ENCODE measurements around the gene SIRPB2. TPM values are rescaled to one million over a fixed set of nuclear protein-coding genes. Genes with fewer than 3 reads are reported as not detected.

SIRPB2 gene
- total and polyA plus RNA-seq, 2 of the 8 experiments (the other 6 are each of a cell fraction or from before 2014, with no cell fraction given): 0.28 TPM; not detected in 1

GRCh38 chr20:1505871-1506270, 14.7 kb upstream of the SIRPB2 start:
- 67% methylated on average over 1 of the region's 1 CpG; no CpG with 5 or more reads in 1 of the 2 experiments for WGBS, 2 experiments (ENCODE audit: extremely low coverage in 1 of 2, insufficient coverage in 1 of 2, insufficient read length in 1 of 2, insufficient replicate concordance in 2 of 2, low coverage in 1 of 2, low lambda C conversion rate in 2 of 2, missing lambda C conversion rate in 1 of 2)
- no peak overlapping the region for H3K14ac ChIP-seq (ENCODE audit: insufficient read length)
- H3K56ac ChIP-seq (replicated peaks; ENCODE audit: insufficient read length, low read depth, low read length): no peak overlapping the region
- H3K4me1 ChIP-seq (replicated peaks in 1 of 4; ENCODE audit: control insufficient read depth in 3 of 4, insufficient read depth in 4 of 4, low read length in 3 of 4): peaks cover 1 to 6% (median 2%) of the 10 kb centered on the region in 4 experiments; a peak in 6 of 7 replicates
- no peak overlapping the region for H2BK120ac ChIP-seq (replicated peaks; ENCODE audit: low read depth, low read length)
- H2BK5ac ChIP-seq (ENCODE audit: low read depth, low read length): no peak overlapping the region
- no peak overlapping the region for H3K4me3 ChIP-seq (ENCODE audit: extremely low read depth in 1 of 4, insufficient read depth in 2 of 4, low read depth in 3 of 4, low read length in 4 of 4)
- ChIA-PET POLR2A (ENCODE audit: partially characterized antibody) (no interaction called here), CTCF (ENCODE audit: partially characterized antibody) (interaction anchor here (0.8 to 4.6 kb wide), 6 partner anchors 12 to 353 kb away, joined by 3 to 42 read pairs (median 4); partner anchors contain the start of gene NSFL1C)
- TF ChIP-seq POLR2A (IDR thresholded peaks at IDR 0.05; ENCODE audit: control extremely low read depth in 1 of 2, low read depth in 2 of 2, low read length in 2 of 2) (no peak), EGR1 (IDR thresholded peaks at IDR 0.05; ENCODE audit: borderline replicate concordance, low read depth, low read length) (no peak), RBBP5 (IDR thresholded peaks at IDR 0.05; ENCODE audit: borderline replicate concordance, low read depth, low read length) (no peak), ASH2L (IDR thresholded peaks at IDR 0.05; ENCODE audit: low read length) (no peak), RFX5 (IDR thresholded peaks at IDR 0.05; ENCODE audit: borderline replicate concordance, low read depth, low read length) (no peak), SRF (IDR thresholded peaks at IDR 0.05; ENCODE audit: low read depth, low read length) (no peak), ZNF274 (IDR thresholded peaks at IDR 0.05; ENCODE audit: borderline replicate concordance, extremely low read depth, low read length) (no peak)
- DNase-seq (ENCODE audit: low read depth in 1 of 2, low spot score in 2 of 2): no peak
- H3K36me3 ChIP-seq (ENCODE audit: control insufficient read depth in 2 of 4, insufficient read depth in 4 of 4, low read length in 3 of 4): no peaks in the 10 kb centered on the region
- H2AFZ ChIP-seq (ENCODE audit: low read length): no peak overlapping the region
- H4K91ac ChIP-seq (replicated peaks; ENCODE audit: insufficient read length, low read length): no peak overlapping the region
- H2BK15ac ChIP-seq (ENCODE audit: low read length): no peak overlapping the region
- H3K27ac ChIP-seq (ENCODE audit: low read depth, low read length): no peak overlapping the region
- no peak for FAIRE-seq
- no peak overlapping the region for H2BK20ac ChIP-seq (ENCODE audit: low read length)
- H3K4me2 ChIP-seq (ENCODE audit: insufficient read depth in 1 of 2, low read depth in 2 of 2, low read length in 2 of 2): no peak overlapping the region
- no peaks in the 10 kb centered on the region for H3K79me1 ChIP-seq (ENCODE audit: low read depth, low read length)
- H3K9me3 ChIP-seq (ENCODE audit: insufficient read depth in 2 of 2, low read depth in 1 of 2, low read length in 1 of 2): no peaks in the 10 kb centered on the region
- H3K27me3 ChIP-seq (replicated peaks in 1 of 4; ENCODE audit: control insufficient read depth in 3 of 4, extremely low read depth in 1 of 4, insufficient read depth in 3 of 4, low read length in 3 of 4): peaks cover 0 to 2% (median 0%) of the 10 kb centered on the region in 4 experiments; a peak in 2 of 7 replicates
- H4K20me1 ChIP-seq (replicated peaks in 1 of 2; ENCODE audit: control insufficient read depth in 1 of 2, insufficient read depth in 2 of 2, low read length in 2 of 2): no peaks in the 10 kb centered on the region
- no peak overlapping the region for H2BK12ac ChIP-seq (ENCODE audit: low read depth, low read length)
- H3K4ac ChIP-seq (replicated peaks; ENCODE audit: insufficient read length, low read depth, low read length): no peak overlapping the region
- H3K23me2 ChIP-seq (ENCODE audit: low read depth, low read length): no peaks in the 10 kb centered on the region
- no peak overlapping the region for H3K9ac ChIP-seq (replicated peaks in 1 of 4; ENCODE audit: extremely low read depth in 1 of 4, low read depth in 3 of 4, low read length in 3 of 4)
- no peaks in the 10 kb centered on the region for H3K79me2 ChIP-seq (ENCODE audit: control insufficient read depth in 1 of 2, insufficient read depth in 2 of 2, low read length in 2 of 2)
- no peak overlapping the region for H3K18ac ChIP-seq (ENCODE audit: extremely low read depth, low read length)
- no peak overlapping the region for H4K5ac ChIP-seq (ENCODE audit: insufficient read length, low read depth, low read length)
- no peak overlapping the region for H3K23ac ChIP-seq (ENCODE audit: insufficient read length)
- H2AK5ac ChIP-seq (ENCODE audit: low read depth, low read length): no peak overlapping the region
- no peak overlapping the region for H4K8ac ChIP-seq (ENCODE audit: extremely low read depth, insufficient read depth, low read length)

Data from H1 (cell line).